GM19351 (cell line): Measurements from ENCODE around the gene DDX19B.
"Not testable (repeated sequence)": the region's sequence is repeated elsewhere in the genome, so short reads cannot be mapped to it uniquely, and the experiment has no call there.

Experiments used
- ATAC-seq: cut with Tn5 transposase; IDR thresholded peaks from one replicate; pipeline ENCODE4 v1.9.1; 2021; ENCODE audit warnings: mild to moderate bottlenecking, moderate library complexity; ENCODE audit not compliant: unreplicated experiment

The DDX19B gene

DNA sequence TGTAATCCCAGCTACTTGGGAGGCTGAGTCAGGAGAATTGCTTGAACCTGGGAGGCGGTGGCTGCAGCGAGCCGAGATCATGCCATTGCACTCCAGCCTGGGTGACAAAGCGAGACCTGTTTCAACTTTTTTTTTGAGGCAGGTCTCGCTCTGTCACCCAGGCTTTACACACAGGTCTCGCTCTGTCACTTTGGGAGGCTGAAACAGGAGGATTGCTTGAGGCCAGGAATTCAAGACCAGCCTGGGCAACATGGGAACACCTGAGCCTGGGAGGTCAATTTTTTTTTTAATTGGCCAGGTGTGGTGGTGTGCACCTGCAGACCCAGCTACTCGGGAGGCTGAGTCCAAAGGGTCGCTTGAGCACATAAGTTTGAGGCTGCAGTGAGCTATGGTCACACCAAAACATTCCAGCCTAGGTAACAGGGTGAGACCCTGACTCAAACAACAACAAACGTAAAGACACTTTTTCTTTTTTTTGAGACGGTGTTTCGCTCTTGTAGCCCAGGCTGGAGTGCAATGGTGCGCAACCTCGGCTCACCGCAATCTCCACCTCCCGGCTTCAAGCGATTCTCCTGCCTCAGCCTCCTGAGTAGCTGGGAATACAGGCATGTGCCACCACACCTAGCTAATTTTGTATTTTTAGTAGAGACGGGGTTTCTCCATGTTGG lies 11.5 kb upstream of the DDX19B start:
- ATAC-seq: not testable (repeated sequence)

DNA sequence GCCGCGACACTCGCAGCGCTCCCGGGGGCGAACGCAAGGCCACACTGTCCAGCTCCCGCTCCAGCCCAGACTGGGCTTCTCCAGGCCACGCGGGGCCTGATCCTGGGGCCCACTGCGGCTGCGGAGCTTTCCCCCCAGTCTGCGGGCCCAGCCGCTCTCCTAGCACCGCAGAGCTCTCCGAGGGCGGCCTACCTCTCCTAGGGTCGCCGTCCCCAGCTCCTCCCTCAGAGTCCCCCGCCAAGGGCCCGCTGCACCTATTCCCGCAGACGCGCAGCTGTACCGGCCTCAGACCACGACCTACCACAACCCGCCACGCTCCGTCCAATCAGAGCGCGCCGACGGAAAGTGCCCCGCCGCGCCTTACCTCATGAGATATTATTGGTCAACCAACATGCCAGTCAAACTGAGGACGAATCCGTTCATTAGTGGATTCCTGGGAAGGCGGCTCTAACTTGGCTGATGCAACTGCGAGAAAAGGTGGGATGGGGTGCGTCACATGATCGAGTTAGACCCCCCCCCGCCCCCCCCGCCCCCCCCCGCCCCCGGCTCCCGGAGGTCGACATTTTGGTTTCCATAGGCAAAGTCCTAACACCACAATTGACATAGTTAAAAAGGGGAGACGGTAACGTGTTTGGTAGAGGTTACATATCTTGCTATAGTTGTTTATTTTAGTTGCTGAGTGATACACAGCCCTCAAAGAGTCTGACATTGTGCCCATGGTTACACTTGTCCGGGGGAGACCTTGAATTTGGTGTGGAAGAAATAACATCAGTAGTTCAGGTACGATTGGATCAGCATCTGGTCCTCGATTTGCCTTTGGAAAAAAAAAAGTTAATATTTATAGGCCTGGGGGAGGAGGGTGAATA lies 9.5 kb upstream of the DDX19B start, which contains the start of gene AARS1:
AARS1 (minus strand) TSS at position 278 of the 866 bp plus-strand sequence. CDS start 6,743 bp downstream, outside the sequence.
- peak; percentile 96 for ATAC-seq

GRCh38 chr16:70290949-70291519 lies 8.0 kb upstream of the DDX19B start:
- no peak for ATAC-seq

- not testable (repeated sequence) for ATAC-seq
Measured at GRCh38 chr16:70292148-70292547, 6.8 kb upstream of the DDX19B start.

DNA sequence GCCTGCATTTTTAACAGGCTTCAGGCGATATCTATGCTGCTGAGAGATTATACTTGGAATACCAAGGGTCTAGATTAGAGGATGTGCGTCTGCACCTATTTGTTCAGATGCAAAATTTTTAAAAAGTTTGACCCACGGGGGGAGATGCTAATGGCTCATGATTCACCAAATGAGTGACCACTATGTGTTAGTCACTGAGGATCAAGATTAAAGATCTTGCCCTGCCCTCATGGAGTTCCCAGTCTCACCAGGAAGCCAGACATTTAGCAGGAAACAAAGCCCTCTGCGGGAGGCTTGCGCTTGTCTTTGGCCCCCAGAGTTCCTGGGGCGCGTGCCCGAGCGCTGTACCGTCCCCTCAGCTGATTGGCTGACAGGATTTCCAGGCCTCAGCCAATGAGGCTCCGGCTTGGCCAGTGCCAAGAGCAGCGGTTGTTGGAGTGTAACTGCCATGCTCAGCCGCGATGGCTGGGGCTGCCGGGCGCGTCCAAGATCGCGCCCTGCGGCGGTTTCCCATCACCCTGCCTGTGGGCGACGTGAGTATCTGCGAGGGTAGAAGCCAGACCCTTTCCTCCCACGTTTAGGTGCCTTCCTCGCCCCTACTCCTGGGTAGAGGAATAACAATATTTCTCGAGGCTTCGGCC lies 4.5 kb upstream of the DDX19B start:
- ATAC-seq: no peak

- ATAC-seq: no peak
Measured at GRCh38 chr16:70295634-70296033, 3.4 kb upstream of the DDX19B start.

- no peak for ATAC-seq
Measured at GRCh38 chr16:70301121-70301520, 2.1 kb downstream of the DDX19B start.

GRCh38 chr16:70302745-70303144 lies 3.8 kb downstream of the DDX19B start:
- ATAC-seq: no peak

- ATAC-seq: no peak
Measured at GRCh38 chr16:70304892-70305448, 6.0 kb downstream of the DDX19B start.

GRCh38 chr16:70306880-70307279 lies 7.9 kb downstream of the DDX19B start:
- no peak for ATAC-seq

DNA sequence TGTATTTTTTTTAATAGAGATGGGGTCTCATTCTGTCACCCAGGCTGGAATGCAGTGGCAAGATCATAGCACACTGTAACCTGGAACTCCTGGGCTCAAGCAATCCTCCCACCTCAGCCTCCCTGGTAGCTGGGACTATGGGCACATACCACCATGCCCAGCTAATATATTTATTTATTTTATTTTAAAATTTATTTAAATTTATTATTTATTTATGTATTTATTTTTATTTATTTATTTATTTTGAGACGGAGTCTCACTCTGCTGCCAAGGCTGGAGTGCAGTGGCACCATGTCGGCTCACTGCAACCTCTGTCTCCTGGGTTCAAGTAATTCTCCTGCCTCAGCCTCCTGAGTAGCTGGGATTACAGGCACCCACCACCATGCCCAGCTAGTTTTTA lies 8.7 kb downstream of the DDX19B start:
- ATAC-seq: not testable (repeated sequence)

- no peak for ATAC-seq
Measured at GRCh38 chr16:70320121-70320520, 21.1 kb downstream of the DDX19B start.

DNA sequence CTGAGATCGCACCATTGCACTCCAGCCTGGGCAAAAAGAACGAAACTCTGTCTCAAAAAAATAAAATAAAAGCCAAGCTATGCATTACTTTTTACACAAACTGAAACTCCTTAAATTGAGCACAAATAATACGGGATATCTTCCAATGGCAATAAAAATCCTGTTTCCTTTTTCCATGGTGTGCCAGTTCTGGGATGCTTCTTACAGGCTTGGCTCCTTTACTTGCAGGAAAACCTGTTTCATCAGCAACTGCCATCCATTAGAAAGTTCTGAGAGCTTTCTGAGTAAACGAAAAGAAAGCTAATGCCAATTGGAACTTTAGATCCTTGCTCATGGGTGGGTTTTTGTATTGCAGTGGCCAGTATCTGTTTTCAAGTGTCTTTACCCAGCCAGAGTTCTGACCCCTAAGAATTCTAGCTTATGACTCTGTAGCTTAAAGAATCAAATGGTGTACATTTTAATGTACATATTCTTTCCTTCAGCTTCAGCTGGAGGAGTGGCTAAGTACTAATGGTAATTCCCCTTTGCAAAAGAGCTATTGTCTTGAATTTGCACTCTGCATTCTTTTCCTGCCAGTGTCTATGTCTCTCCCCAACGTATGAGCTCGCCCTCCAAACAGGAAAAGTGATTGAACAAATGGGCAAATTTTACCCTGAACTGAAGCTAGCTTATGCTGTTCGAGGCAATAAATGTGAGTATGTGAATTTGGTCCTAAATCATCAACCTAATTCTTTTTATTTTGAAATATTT lies 26.2 kb downstream of the DDX19B start:
- no peak for ATAC-seq

DNA sequence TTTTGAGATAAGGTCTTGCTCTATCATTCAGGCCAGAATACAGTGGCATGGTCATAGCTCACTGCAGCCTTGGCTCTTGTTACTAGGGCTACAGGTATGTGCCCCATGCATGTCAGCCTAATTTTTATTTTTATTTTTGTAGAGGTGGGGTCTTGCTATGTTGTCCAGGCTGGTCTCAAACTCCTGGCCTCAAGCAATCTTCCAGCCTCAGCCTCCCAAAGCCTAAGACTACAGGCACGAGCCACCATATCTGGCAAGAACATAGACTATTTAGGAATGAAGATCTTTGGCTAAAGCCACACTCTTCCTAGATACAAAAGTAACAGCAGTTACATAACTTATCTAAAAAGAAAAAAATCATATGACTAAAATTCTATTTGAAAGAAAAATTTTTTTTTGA lies 32.1 kb downstream of the DDX19B start:
- ATAC-seq: no peak

GRCh38 chr16:70331588-70332358 lies 32.8 kb downstream of the DDX19B start:
- no peak for ATAC-seq

DNA sequence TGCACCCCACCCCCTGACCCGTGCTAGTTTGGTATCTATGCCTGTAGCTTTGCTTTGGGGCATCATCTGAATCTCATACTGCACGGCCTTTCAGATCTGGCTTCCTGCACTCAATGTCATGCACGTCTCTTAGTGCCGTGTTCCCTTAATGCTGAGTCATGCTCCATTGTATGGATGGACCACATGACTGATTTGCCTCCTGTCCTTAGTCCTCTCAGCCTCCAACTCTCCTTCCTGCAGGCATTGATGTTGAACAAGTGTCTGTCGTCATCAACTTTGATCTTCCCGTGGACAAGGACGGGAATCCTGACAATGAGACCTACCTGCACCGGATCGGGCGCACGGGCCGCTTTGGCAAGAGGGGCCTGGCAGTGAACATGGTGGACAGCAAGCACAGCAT lies 33.7 kb downstream of the DDX19B start:
- not testable (repeated sequence) for ATAC-seq

GRCh38 chr16:70337814-70338213 lies 38.8 kb downstream of the DDX19B start:
- ATAC-seq: no peak

- no peak for ATAC-seq
Measured at GRCh38 chr16:70341600-70341999, 42.6 kb downstream of the DDX19B start.

GRCh38 chr16:70342016-70342415 lies 43.0 kb downstream of the DDX19B start:
- no peak for ATAC-seq
